A673 (cell line): ENCODE data around the gene SLC25A19.

Experiments
- CTCF ChIP-seq: fragments of 300-800, 200-600 bp; sonication (generic); conservative IDR thresholded peaks from 2 replicates; pipeline ENCODE4 v1.5.1; 2017; ENCODE audit warnings: low read depth, mild to moderate bottlenecking, antibody characterized with exemption, low read length, moderate library complexity, mixed read lengths
- EZH2 ChIP-seq: fragments of 200-600 bp; sonication (generic); IDR thresholded peaks from 2 replicates; pipeline ENCODE4 v1.6.1; 2017; ENCODE audit warnings: borderline replicate concordance, low read depth, mild to moderate bottlenecking, mixed read lengths, antibody characterized with exemption, low read length; ENCODE audit not compliant: poor library complexity, severe bottlenecking

GRCh38 chr17:75308732-75309629 is 19.7 kb upstream of the SLC25A19 start:
- TF ChIP-seq CTCF = no peak
- no peak for TF ChIP-seq EZH2
